DMS79 (cell line): ENCODE measurements around the gene TBRG4.
A peak's percentile ranks its signal among the peaks of the same experiment; 100 is the strongest.

Experiments used
- DNase-seq: peaks from one replicate; lab custom pipeline; 2025; lab: John Stamatoyannopoulos, UW

The TBRG4 gene

GRCh38 chr7:45074528-45075354 lies 36.8 kb downstream of the TBRG4 start:
- no peak for DNase-seq

- peak; percentile 97 for DNase-seq
Measured at GRCh38 chr7:45073786-45074527, 37.5 kb downstream of the TBRG4 start.

GRCh38 chr7:45073031-45073785 lies 38.3 kb downstream of the TBRG4 start:
- peak; percentile 52 for DNase-seq

DNA sequence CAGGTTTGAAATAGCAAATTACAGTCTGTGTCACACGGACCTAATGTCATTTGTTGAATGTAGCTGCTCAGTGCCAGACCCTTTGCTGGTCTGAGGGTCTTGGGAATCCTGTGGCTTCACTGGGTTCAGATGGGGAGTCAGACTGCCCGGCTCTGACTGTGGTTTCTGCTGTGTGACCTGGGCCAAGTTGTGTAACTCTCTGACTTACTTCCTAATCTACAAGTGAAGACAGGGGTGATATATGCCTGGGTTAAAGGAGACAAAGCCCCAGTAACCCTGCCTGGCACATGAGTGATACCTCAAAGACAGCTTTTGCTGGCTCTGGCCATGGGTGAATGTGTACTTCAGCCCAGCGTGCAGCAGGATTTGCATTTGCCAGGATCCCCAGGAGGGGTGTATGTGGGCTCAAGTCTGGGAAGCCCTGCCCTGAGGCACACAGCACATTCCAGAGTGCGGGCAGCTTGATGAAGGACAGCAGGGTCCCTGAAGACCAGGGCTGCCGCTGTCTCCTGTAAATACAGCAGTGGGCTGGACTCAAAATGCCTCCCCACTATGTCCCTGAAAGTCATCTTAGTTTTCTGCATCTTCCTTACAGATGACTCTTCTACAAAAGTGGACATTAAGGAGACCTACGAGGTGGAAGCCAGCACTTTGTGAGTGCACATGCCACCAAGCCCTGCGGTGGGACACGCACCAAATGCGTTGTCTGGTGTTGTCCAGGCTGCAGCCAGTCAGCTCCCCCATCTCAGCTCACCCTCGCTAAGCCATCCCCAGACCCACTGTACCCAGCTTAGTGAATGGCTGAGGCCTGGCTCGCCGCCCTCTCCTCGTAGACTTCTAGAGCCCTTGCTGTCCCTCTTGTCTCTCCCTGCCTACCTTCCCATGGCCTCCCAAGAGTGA lies 39.1 kb downstream of the TBRG4 start:
- no peak for DNase-seq

DNA sequence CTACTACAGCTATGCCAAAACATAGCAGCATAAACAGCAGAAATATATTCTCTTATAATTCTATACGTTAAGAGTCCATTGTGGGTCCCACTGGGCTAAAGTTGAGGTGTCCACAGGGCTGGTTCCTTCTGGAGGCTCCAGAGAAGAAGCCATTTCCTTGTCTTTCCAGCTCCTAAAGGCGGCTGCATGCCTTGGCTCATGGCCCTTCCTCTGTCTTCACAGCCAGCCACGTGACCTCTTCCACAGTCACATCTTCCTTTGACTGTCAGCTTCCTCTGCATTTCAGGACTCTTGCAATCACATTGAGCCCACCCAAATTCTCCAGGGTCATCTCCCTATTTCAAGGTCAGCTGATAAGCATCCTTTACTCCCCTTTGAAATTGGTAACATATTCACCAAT lies 40.0 kb downstream of the TBRG4 start:
- no peak for DNase-seq

- no peak for DNase-seq
Measured at GRCh38 chr7:45070254-45070642, 41.2 kb downstream of the TBRG4 start.

- no peak for DNase-seq
Measured at GRCh38 chr7:45069444-45070253, 41.8 kb downstream of the TBRG4 start.

- no peak for DNase-seq
Measured at GRCh38 chr7:45068236-45069023, 43.1 kb downstream of the TBRG4 start.

DNA sequence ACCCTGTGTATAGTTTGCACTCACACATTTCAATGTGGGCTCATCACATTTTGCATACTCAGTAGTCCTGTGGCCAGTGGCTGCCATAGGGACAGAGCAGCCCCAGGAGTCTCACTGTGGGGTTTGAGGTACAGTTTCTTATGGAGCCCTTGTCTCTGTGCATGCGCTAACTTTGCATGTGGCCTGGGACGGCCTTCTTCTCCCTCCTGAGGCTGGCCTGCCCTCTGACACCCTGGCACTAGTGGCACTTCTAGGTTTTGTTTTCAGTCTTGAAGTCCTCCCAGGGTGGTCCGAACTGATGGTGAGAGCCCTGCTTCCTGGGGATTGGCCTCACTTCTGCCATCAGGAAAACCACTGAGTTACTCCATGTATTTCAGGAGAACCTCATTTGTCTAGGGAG lies 43.9 kb downstream of the TBRG4 start:
- DNase-seq = no peak

DNA sequence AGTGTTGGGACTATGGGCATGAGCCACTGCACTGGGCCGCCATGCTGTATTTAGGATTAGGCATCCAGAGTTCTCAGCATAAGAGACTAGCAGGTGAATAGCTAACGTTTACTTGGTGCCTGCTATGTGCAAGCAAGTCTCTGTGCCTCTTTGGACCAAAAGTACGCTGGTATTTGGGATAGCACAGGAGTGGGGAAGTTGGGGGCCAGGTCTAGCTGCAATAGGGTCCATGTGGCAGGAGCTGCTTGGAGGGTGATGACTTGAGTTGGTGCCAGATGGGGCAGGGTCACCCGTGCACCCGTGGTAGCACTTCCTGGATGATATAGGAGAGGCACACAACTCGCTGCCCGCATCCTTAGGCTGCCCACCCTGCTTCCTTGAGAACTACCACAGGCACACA lies 45.1 kb downstream of the TBRG4 start:
- no peak for DNase-seq

- peak; percentile 54 for DNase-seq
Measured at GRCh38 chr7:45065031-45065995, 46.2 kb downstream of the TBRG4 start.

- DNase-seq = no peak
Measured at GRCh38 chr7:45064047-45064725, 47.3 kb downstream of the TBRG4 start.

DNA sequence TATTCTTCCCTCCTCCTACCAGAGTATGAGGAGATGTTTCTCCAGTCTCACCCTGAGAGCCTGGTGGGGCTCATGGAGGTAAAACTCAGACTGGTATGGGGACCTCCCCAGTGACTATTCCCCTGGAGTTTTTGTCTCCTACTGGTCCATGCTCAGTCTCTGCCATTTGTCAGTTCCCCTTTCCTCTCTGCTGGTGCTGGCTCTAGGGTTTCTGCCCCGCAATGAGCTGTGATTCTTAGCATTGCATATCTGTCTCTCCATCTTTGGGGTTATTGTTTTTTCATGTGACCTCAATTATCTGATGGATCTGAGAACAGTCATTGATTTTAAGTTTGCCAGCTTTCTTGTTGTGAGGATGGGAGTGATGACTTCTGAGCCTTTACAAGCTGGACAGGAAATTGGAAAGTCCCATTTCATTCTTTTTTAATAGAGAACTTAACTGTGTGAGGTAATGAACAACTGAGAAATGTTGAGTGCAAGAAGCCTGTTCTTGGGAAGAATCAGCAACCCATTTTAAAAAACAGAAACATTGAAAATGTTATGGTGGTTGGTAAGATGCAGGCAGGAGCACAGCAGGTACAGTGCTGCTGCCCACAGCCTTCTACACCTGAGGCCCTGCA lies 49.6 kb downstream of the TBRG4 start:
- no peak for DNase-seq

DNA sequence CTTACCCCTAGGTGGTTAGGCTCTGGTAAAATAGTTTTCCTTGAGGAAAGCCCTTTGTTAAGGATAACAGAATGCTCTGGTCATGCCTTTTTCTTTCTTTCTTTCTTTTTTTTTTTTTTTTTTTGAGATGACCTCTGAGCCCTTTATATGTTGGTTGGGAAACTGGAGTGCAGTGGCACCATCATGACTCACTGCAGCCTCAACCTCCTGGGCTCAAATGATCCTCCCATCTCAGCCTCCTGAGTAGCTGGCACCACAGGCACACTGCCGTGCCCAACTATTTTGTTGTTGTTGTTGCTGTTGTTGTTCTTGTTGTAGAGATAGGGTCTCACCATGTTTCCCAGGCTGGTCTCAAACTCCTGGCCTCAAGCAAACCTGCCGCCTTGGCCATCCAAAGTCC lies 50.1 kb downstream of the TBRG4 start:
- no peak for DNase-seq

- no peak for DNase-seq
Measured at GRCh38 chr7:45060295-45060694, 51.2 kb downstream of the TBRG4 start.

DNA sequence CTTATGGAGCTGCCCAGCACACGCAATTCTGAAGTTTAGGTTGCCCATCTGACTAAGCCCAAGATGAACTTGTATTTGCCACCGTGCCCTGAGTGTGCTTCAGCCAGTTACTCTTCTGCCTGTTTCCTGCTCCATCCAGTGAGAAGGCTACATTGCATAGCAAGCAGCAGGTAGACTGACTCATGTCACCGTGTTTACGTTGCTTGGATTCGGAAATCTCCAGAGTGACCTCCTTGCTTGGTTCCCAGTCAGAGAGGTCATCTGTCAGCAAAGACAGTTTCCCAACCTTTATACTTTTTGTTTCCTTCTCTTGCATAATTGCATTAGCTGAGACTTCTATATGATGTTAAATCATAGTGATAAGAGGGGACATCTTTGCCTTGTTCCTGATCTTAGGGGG lies 53.6 kb downstream of the TBRG4 start:
- no peak for DNase-seq

- no peak for DNase-seq
Measured at GRCh38 chr7:45055594-45056219, 55.8 kb downstream of the TBRG4 start.
